B cell (primary cell): ENCODE results near the gene GYS2. TPM values are rescaled to one million over a fixed set of nuclear protein-coding genes. Genes with fewer than 3 reads are reported as not detected.

Experiments used
- ATAC-seq: fragments of 200-7000 bp; cut with Tn5 transposase; one replicate; pipeline ENCODE4 v1.10.0; 2021; ENCODE audit warnings: low read depth, mild to moderate bottlenecking, moderate number of reproducible peaks, moderate library complexity
- CTCF ChIA-PET: fragments of 350-600 bp; sonication (Branson Sonifier 250); formaldehyde crosslinking; loops from one replicate; lab custom pipeline; 2021; ENCODE audit warnings: antibody characterized with exemption, inconsistent platforms; lab: Charles Lee
- POLR2A ChIA-PET: fragments of 350-600 bp; sonication (Branson Sonifier 250); formaldehyde crosslinking; loops from one replicate; lab custom pipeline; 2021; ENCODE audit warnings: antibody characterized with exemption; lab: Charles Lee
- DNase-seq: peaks from one replicate; pipeline ENCODE4 v3.0.0; 2013
- H2AFZ ChIP-seq: 2 replicates; pipeline ENCODE4 v1.6.1; 2012; ENCODE audit warnings: mild to moderate bottlenecking, low read depth, low read length; ENCODE audit not compliant: insufficient read depth, poor library complexity, severe bottlenecking
- H3K27ac ChIP-seq, 2 donors: 1 replicate in 1 of 2; 2 replicates in 1 of 2; pipeline ENCODE4 v1.5.1; 2012 to 2013; ENCODE audit warnings: low read length in 2 of 2, mild to moderate bottlenecking in 2 of 2, moderate library complexity in 1 of 2
- H3K27me3 ChIP-seq, 4 experiments: fragments of 200-600 bp in 1 of 4; sonication (generic) in 1 of 4; replicated peaks in 1 of 4; 1 replicate in 2 of 4; 2 replicates in 2 of 4; pipeline versions ENCODE4 v1.6.1 to v1.7.0; 2013 to 2016; ENCODE audit warnings: low read length in 3 of 4, mild to moderate bottlenecking in 2 of 4, mixed read lengths in 1 of 4, moderate library complexity in 1 of 4; ENCODE audit not compliant: insufficient read depth in 4 of 4, control insufficient read depth in 3 of 4; ENCODE audit errors: control extremely low read depth in 1 of 4
- H3K36me3 ChIP-seq, 2 experiments: replicated peaks in 1 of 2; 1 replicate in 1 of 2; 2 replicates in 1 of 2; pipeline versions ENCODE4 v1.6.1 to v1.7.1; 2013; ENCODE audit warnings: low read length in 1 of 2; ENCODE audit not compliant: insufficient read depth in 2 of 2, control insufficient read depth in 1 of 2; ENCODE audit errors: control extremely low read depth in 1 of 2, extremely low read depth in 1 of 2
- H3K4me1 ChIP-seq, 2 donors: fragments of 200-600 bp in 1 of 2; sonication (generic) in 1 of 2; 1 replicate in 1 of 2; 2 replicates in 1 of 2; pipeline versions ENCODE4 v1.5.1 to v1.6.1; 2013 to 2017; ENCODE audit warnings: low read length in 2 of 2; ENCODE audit not compliant: control insufficient read depth in 2 of 2, insufficient read depth in 2 of 2
- H3K4me2 ChIP-seq: replicated peaks from 2 replicates; pipeline ENCODE3; 2012; ENCODE audit warnings: mild to moderate bottlenecking, low read depth, low read length; ENCODE audit not compliant: poor library complexity, severe bottlenecking
- H3K4me3 ChIP-seq, 5 experiments: fragments of 200-600 bp in 1 of 5; sonication (generic) in 1 of 5; 1 replicate in 3 of 5; 2 replicates in 2 of 5; pipeline versions ENCODE4 v1.5.1 to v1.7.0; 2011 to 2016; ENCODE audit warnings: low read length in 4 of 5, mild to moderate bottlenecking in 4 of 5, low read depth in 2 of 5, control low read depth in 1 of 5, moderate library complexity in 1 of 5; ENCODE audit not compliant: insufficient read depth in 1 of 5; ENCODE audit errors: control extremely low read depth in 1 of 5, extremely low read depth in 1 of 5
- H3K79me2 ChIP-seq: fragments of 200-600 bp; sonication (generic); one replicate; pipeline ENCODE4 v1.6.0; 2016; ENCODE audit warnings: low read length; ENCODE audit not compliant: control insufficient read depth, insufficient read depth
- H3K9ac ChIP-seq: fragments of 200-600 bp; sonication (generic); 2 replicates; pipeline ENCODE4 v1.6.1; 2017; ENCODE audit warnings: mild to moderate bottlenecking, low read length, moderate library complexity
- H3K9me3 ChIP-seq, 3 donors: one replicate each; pipeline versions ENCODE4 v1.6.1 to v1.7.1; 2013; ENCODE audit warnings: low read length in 2 of 3; ENCODE audit not compliant: control insufficient read depth in 2 of 3, insufficient read depth in 1 of 3; ENCODE audit errors: control extremely low read depth in 1 of 3
- H4K20me1 ChIP-seq: 2 replicates; pipeline ENCODE4 v1.6.0; 2012; ENCODE audit warnings: mild to moderate bottlenecking, low read length; ENCODE audit not compliant: insufficient read depth, control insufficient read depth, poor library complexity, severe bottlenecking
- H3K27ac Mint-ChIP-seq: one replicate; pipeline ENCODE4 v1.8.0; 2021; ENCODE audit warnings: mixed read lengths
- H3K27me3 Mint-ChIP-seq: one replicate; pipeline ENCODE4 v1.8.0; 2021; ENCODE audit warnings: mixed read lengths
- H3K4me1 Mint-ChIP-seq: one replicate; pipeline ENCODE4 v1.8.0; 2021; ENCODE audit warnings: mixed read lengths
- H3K4me3 Mint-ChIP-seq: one replicate; pipeline ENCODE4 v1.8.0; 2021; ENCODE audit warnings: mixed read lengths
- H3K9me3 Mint-ChIP-seq: one replicate; pipeline ENCODE4 v1.8.0; 2022; ENCODE audit warnings: mixed read lengths; ENCODE audit not compliant: insufficient read depth
- CTCF ChIP-seq: fragments of 200-600 bp; IDR thresholded peaks from one replicate; pipeline ENCODE4 v1.8.0; 2022; ENCODE audit warnings: antibody characterized with exemption, mild to moderate bottlenecking
- EZH2 ChIP-seq: IDR thresholded peaks from 2 replicates; pipeline ENCODE4 v1.6.1; 2012; ENCODE audit warnings: borderline replicate concordance, low read depth, mild to moderate bottlenecking, moderate library complexity, low read length; ENCODE audit not compliant: insufficient read depth, poor library complexity, severe bottlenecking
- WGBS: methylation state at CpG from one replicate; pipeline ENCODE4 v1.1.5; 2013; ENCODE audit warnings: missing lambda C conversion rate; ENCODE audit not compliant: insufficient coverage; 5-methylcytosine and 5-hydroxymethylcytosine counted together
- intact Hi-C: fragments of 100-400 bp; cut with micrococcal nuclease; formaldehyde crosslinking; loops from one replicate; pipeline ENCODE4 v1.10.0; 2022
- polyA plus RNA-seq: library from polyadenylated mRNA; depleted of rRNA; stranded (reverse); fragments of >200 nt; gene quantifications from 2 replicates; pipeline ENCODE4 v1.2.3, GENCODE V29; 2012
- total RNA-seq, 2 donors: library from RNA; stranded (reverse); fragments of 120-200 nt in 1 of 2; gene quantifications; 1 replicate in 1 of 2; 2 replicates in 1 of 2; pipeline versions ENCODE4 v1.2.3 to v1.2.4, GENCODE V29; 2013 to 2022

The GYS2 gene
- total and polyA plus RNA-seq, 2 donors (not counting 1 experiment from before 2014, with no cell fraction given): not detected

GRCh38 chr12:21606175-21606574 is 1.5 kb upstream of the GYS2 start:
- Histone ChIP-seq H3K9ac (no peak overlapping the region), H3K27me3 (peaks cover 0 to 2% (median 0%) of the 10 kb centered on the region in 4 experiments), H3K4me2 (no peak overlapping the region), H3K27ac (no peak overlapping the region), H3K79me2 (no peaks in the 10 kb centered on the region), H3K9me3 (no peaks in the 10 kb centered on the region), H2AFZ (no peak overlapping the region), H3K4me1 (no peaks in the 10 kb centered on the region), H3K36me3 (no peaks in the 10 kb centered on the region), H4K20me1 (no peaks in the 10 kb centered on the region), H3K4me3 (no peak overlapping the region)
- TF ChIP-seq CTCF: no peak
- TF ChIP-seq EZH2: no peak
- WGBS: no CpG with 5 or more reads among the region's 1 CpG
- DNase-seq (no peak), ATAC-seq (no peak)
- no peak overlapping the region for H3K4me3 Mint-ChIP-seq
- H3K4me1 Mint-ChIP-seq: no peaks in the 10 kb centered on the region
- H3K27me3 Mint-ChIP-seq: no peaks in the 10 kb centered on the region
- H3K9me3 Mint-ChIP-seq: no peaks in the 10 kb centered on the region
- CTCF ChIA-PET: interaction anchor here (1.4 kb wide), 1 partner anchor 74 kb away, joined by 5 read pairs; no protein-coding TSS in a partner anchor
- H3K27ac Mint-ChIP-seq: no peak overlapping the region
- POLR2A ChIA-PET: no interaction called here
- intact Hi-C loops: loop anchor here (2.0 kb wide), 1 partner anchor 75 kb away; no protein-coding TSS in a partner anchor

- no peak overlapping the region for H3K27ac Mint-ChIP-seq
- DNase-seq (no peak), ATAC-seq (no peak)
- Histone ChIP-seq H3K4me1 (peaks cover 6 to 9% of the 10 kb centered on the region in 2 donors), H3K9me3 (no peaks in the 10 kb centered on the region), H3K79me2 (no peaks in the 10 kb centered on the region), H3K36me3 (no peaks in the 10 kb centered on the region), H3K9ac (no peak overlapping the region), H3K4me3 (no peak overlapping the region), H2AFZ (no peak overlapping the region), H4K20me1 (no peaks in the 10 kb centered on the region), H3K4me2 (no peak overlapping the region), H3K27me3 (peaks cover 0 to 2% (median 0%) of the 10 kb centered on the region in 4 experiments), H3K27ac (no peak overlapping the region)
- intact Hi-C loops: no loop called here
- peaks cover 11% of the 10 kb centered on the region for H3K4me1 Mint-ChIP-seq
- ChIA-PET CTCF (no interaction called here), POLR2A (no interaction called here)
- WGBS: no CpG with 5 or more reads among the region's 2 CpGs
- no peak overlapping the region for H3K4me3 Mint-ChIP-seq
- H3K9me3 Mint-ChIP-seq: no peaks in the 10 kb centered on the region
- no peaks in the 10 kb centered on the region for H3K27me3 Mint-ChIP-seq
- TF ChIP-seq CTCF: no peak
- no peak for TF ChIP-seq EZH2
Observed at GRCh38 chr12:21602774-21603173, 1.9 kb downstream of the GYS2 start.
